HG02943 (cell line): ENCODE measurements around the gene CTSW.
A peak's percentile ranks its signal among the peaks of the same experiment; 100 is the strongest.

Source experiments
- ATAC-seq: cut with Tn5 transposase; IDR thresholded peaks from one replicate; pipeline ENCODE4 v1.9.1; 2021; ENCODE audit warnings: mild to moderate bottlenecking, low read depth, moderate library complexity; ENCODE audit not compliant: unreplicated experiment

Gene CTSW

DNA sequence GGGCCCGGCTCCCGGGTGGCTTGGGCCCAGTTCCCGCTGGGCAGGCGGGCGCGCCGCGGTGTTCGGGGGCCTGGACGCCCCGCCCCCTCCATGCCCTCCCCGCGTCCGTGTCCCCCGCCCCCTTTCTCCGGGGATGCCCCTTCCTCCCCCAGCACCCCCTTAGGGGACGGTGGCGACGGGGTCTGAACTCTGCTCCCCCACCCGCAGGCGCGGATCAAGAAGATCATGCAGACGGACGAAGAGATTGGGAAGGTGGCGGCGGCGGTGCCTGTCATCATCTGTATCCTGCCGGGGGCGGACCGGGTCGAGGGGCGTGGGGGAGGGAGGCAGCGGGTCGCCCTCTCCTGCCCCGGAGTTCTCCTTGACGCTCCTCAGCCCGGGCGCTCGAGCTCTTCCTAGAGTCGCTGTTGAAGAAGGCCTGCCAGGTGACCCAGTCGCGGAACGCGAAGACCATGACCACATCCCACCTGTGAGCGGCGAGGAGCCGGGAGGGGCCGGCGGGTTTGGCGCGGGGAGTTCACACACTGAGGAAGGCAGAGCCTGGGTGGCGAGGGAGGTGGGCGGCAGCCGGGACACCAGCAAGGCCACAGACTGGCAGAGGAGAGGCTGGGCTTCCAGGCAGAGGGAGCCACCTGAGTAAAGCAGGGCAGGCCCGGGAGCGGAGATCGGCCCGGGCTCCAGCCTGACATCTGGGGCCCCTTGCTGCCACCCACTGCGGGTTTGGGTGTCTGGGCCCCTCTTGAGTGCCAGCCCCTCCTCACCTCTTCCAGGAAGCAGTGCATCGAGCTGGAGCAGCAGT lies 40.1 kb downstream of the CTSW start:
- ATAC-seq, result peak; percentile 29

DNA sequence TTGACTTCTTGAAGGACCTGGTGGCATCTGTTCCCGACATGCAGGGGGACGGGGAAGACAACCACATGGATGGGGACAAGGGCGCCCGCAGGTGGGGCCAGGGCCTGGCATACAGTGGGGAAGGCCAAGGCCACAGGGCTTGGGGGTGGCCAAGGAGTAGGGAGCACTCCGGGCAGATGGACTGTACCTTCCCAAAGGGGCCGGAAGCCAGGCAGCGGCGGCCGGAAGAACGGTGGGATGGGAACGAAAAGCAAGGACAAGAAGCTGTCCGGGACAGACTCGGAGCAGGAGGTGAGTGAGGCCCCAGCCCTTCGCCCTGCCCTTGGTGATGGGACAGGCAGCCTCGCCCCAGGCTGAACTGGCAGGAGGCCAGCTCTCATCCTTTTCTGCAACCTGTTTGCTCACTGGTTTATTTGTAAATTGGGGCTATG lies 40.8 kb downstream of the CTSW start:
- ATAC-seq, result no peak

DNA sequence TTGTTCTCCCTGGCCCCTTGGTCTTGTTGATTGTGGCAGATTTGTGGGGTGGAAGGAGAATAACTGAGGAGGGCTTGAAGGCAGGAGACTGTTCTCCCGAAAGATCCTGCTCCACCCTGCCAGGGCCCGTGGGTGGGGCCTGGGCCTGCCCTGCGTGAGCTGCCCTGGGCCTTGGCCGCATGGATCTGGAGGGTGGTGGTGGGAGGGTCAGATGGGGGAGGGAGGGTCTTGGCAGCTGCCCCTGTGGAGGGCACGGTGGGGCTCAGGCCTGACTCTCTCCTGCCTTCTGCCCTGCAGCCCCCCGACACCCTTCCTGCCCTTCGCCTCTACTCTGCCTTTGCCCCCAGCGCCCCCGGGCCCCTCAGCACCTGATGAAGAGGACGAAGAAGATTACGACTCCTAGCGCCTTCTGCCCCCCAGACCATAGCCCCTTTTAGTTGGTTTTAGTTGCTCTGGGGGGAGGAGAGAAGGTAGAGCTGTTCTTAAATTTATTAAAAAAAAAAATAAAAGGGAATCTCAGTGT lies 41.5 kb downstream of the CTSW start:
- no peak for ATAC-seq

DNA sequence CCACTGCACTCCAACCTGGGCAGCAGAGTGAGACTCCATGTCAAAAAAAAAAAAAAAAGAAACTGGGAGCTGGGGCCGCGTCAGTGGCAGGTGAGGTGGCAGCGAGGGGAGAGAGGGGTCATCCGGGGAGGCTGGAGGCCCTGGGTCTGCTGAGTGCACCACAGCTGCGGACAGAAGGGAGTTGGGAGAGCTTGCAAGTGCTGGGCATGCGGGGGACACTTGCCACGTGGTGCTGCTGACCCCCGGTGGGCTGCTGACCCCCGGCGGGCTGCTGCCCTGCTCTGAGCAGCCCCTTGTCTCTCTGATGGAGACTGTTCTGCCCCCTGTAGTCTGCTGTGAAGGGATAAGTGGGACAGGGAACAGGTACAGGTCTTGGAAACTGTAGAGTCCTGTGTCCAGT lies 42.2 kb downstream of the CTSW start:
- ATAC-seq, result no peak

DNA sequence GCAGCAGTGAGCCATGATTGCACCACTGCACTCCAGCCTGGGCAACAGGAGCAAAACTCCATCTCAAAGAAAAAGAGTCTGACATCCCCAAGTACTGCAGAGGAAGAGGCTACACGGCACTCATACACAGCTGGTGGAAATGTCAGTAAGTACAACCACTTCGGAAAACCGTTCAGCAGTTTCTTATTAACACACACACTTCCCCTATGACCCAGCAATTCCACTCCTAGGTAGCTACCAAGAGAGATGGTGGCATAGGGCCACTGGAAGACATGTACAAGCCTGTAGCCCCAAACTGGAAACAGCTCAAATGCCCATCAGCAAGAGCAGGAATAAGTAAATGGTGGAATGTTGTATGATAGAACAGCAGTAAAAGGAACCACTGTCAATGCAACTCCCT lies 42.9 kb downstream of the CTSW start:
- ATAC-seq, result no peak

DNA sequence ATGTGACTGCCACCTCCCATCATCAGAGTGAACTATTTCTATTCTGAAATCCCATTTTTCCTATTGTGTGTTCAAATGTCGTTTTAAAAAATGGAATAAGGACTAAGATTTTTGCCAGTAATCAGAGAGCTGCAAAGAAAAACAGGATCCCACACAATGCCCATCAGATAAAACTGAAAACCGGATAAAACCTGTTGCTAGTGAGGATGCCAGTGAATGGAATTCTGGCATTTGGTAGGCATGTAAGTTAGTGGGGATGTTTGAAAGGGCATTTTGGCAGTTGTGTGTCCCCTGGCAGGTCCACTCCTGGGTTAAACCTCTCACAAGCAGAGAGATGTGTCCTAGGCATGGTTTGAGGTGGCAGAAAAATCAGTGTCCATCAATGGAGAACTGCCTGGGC lies 45.8 kb downstream of the CTSW start:
- ATAC-seq, result no peak

DNA sequence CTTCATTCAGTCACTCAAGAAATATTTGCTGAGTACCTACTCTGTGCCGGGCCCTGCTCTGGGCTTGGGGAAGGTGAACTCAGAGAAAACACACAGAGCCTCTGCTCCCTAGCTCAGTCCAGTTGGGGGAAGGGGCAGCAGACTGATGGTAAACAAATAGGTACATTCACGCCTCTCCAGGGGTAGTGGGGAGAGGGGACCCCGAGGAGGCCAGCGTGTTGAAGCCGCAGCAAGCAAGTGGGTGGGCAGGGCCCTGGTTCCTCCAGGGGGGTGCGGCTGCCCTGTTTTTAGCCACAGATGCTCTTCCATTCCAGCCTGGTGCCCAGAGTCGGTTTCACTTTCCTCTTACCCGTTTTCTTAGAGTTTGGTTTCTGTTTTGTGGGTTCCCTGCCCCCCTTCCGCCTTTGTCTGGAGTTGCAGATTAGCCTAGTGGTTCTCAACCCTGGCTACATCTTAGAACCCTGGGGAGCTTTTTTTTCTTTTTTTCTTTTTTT lies 48.3 kb downstream of the CTSW start:
- ATAC-seq, result peak; percentile 78

DNA sequence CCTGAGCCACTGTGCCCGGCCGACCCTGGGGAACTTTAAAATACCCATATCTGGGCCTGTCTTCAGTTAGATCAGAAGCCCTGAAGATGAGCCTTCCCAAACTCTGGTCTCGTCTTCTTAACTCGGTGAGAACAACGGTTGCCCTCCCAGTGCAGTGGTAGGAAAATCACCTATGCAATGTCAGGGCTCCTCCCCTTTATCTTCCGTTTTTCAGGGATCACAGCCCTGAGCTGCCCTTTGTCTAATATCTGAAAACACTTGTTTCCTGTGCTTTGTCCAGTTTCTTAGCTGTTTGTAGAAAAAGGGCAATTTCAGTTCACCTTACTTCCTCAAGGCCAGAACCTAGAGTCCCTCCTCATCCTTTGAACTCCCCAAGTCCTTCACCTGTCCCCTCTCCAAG lies 49.0 kb downstream of the CTSW start:
- no peak for ATAC-seq

DNA sequence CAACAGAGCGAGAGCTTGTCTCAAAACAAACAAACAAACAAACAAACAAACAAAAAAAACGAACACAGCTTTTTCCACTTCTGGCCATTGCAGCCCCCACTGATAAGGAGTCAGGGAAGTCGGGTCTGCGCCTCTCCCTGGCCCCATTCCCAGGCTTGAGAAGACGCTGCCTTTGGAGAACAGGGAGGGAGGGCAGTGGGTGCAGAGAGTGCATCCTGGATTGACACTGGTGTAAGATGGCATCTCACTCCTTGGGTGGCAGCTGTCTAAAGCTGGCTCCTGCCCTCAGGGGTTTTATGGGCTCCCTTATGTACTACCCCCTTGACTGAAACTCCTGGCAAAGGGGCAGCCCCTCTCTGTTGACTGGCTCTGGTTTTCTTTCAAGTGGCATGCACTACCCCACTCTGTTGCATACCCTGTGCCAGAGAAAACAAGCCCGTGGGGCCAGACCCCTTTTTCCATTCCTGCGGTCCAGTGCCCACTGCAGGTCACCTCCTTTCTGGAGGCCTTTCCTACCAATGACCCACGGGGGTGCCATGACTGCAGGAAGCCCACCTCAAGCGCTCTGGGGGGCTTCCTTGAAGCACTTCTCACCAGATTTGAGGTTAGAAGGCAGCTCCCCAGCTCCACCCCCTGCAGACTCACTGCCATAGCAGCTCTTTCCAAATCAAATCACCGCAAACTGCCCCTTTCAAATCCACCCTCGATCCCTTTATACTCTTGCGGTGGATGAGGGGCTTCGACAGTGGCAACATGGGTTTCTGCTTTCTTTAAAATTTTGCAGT lies 52.3 kb downstream of the CTSW start:
- ATAC-seq, result no peak

DNA sequence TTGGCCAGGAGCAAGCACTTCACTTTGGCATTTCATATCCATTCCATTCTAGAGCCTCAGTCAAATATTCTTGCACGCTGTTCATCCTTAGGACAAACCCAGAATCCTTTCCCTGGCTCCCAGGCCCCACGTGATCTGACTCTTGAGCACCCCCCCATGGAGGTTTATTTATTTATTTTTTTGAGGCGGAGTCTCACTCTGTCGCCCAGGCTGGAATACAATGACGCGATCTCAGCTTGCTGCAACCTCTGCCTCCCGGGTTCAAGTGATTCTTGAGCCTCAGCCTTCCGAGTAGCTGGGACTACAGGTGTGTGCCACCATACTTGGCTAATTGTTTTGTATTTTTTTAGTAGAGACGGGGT lies 52.9 kb downstream of the CTSW start:
- ATAC-seq, result no peak
